Liver (tissue), 9 donors: ENCODE measurements around the gene PATZ1. TPM values are rescaled to one million over a fixed set of nuclear protein-coding genes. Genes with fewer than 3 reads are reported as not detected.

Source experiments
- DNase-seq: peaks from one replicate; pipeline ENCODE4 v3.0.0-alpha.2; 2017; ENCODE audit warnings: low spot score
- H3K27ac ChIP-seq, 2 donors: one replicate each; pipeline ENCODE4 v1.7.0; 2013; ENCODE audit warnings: inconsistent platforms in 2 of 2, low read length in 2 of 2, control low read depth in 1 of 2, low read depth in 1 of 2, mild to moderate bottlenecking in 1 of 2
- H3K27me3 ChIP-seq, 4 donors: one replicate each; pipeline versions ENCODE4 v1.6.1 to v1.7.0; 2013; ENCODE audit warnings: low read length in 3 of 4, inconsistent platforms in 1 of 4, mild to moderate bottlenecking in 1 of 4, moderate library complexity in 1 of 4; ENCODE audit not compliant: control insufficient read depth in 4 of 4, insufficient read depth in 4 of 4
- H3K36me3 ChIP-seq, 4 donors: one replicate each; pipeline versions ENCODE4 v1.6.1 to v1.7.0; 2013; ENCODE audit warnings: low read length in 3 of 4, mild to moderate bottlenecking in 3 of 4, low read depth in 1 of 4, moderate library complexity in 1 of 4; ENCODE audit not compliant: control insufficient read depth in 4 of 4, insufficient read depth in 3 of 4
- H3K4me1 ChIP-seq, 4 donors: one replicate each; pipeline versions ENCODE4 v1.6.1 to v1.7.0; 2013; ENCODE audit warnings: low read length in 3 of 4, mild to moderate bottlenecking in 3 of 4, moderate library complexity in 1 of 4; ENCODE audit not compliant: control insufficient read depth in 4 of 4, insufficient read depth in 4 of 4
- H3K4me3 ChIP-seq, 3 donors: one replicate each; pipeline versions ENCODE4 v1.6.1 to v1.7.0; 2013; ENCODE audit warnings: low read length in 3 of 3, control low read depth in 1 of 3, low read depth in 1 of 3, mild to moderate bottlenecking in 1 of 3
- H3K9ac ChIP-seq, 2 donors: one replicate each; pipeline ENCODE4 v1.7.0; 2013; ENCODE audit warnings: low read length in 2 of 2, mild to moderate bottlenecking in 2 of 2, moderate library complexity in 2 of 2, control low read depth in 1 of 2, low read depth in 1 of 2
- H3K9me3 ChIP-seq, 4 donors: one replicate each; pipeline versions ENCODE4 v1.6.1 to v1.7.0; 2013; ENCODE audit warnings: low read length in 3 of 4; ENCODE audit not compliant: control insufficient read depth in 4 of 4
- EGR1 ChIP-seq, 2 donors: IDR thresholded peaks; 2 replicates each; pipeline ENCODE4 v1.6.1; 2016 to 2018; ENCODE audit warnings: antibody characterized with exemption in 2 of 2, low read depth in 2 of 2
- FOXA1 ChIP-seq: IDR thresholded peaks from 2 replicates; pipeline ENCODE4 v1.6.1; 2016; ENCODE audit warnings: antibody characterized with exemption
- FOXA2 ChIP-seq: IDR thresholded peaks from 2 replicates; pipeline ENCODE4 v1.6.1; 2016; ENCODE audit warnings: antibody characterized with exemption
- GABPA ChIP-seq, 2 donors: IDR thresholded peaks in 1 of 2; conservative IDR thresholded peaks in 1 of 2; 2 replicates each; pipeline ENCODE4 v1.6.1; 2016; ENCODE audit warnings: antibody characterized with exemption in 2 of 2, mild to moderate bottlenecking in 1 of 2, moderate library complexity in 1 of 2
- HNF4A ChIP-seq, 2 donors: conservative IDR thresholded peaks; 2 replicates each; pipeline ENCODE4 v1.6.1; 2016; ENCODE audit warnings: antibody characterized with exemption in 2 of 2, mild to moderate bottlenecking in 2 of 2
- HNF4G ChIP-seq: IDR thresholded peaks from 2 replicates; pipeline ENCODE4 v1.6.1; 2016; ENCODE audit warnings: antibody characterized with exemption
- JUND ChIP-seq, 2 donors: IDR thresholded peaks; 2 replicates each; pipeline ENCODE4 v1.6.1; 2016; ENCODE audit warnings: antibody characterized with exemption in 2 of 2
- NR2F2 ChIP-seq: IDR thresholded peaks from 2 replicates; pipeline ENCODE4 v1.6.1; 2016; ENCODE audit warnings: antibody characterized with exemption
- RAD21 ChIP-seq, 2 donors: IDR thresholded peaks; 2 replicates each; pipeline ENCODE4 v1.6.1; 2016; ENCODE audit warnings: antibody characterized with exemption in 2 of 2, mild to moderate bottlenecking in 2 of 2
- REST ChIP-seq: IDR thresholded peaks from 2 replicates; pipeline ENCODE4 v1.6.1; 2016; ENCODE audit warnings: antibody characterized with exemption, mild to moderate bottlenecking
- RXRA ChIP-seq, 2 donors: IDR thresholded peaks; 2 replicates each; pipeline ENCODE4 v1.6.1; 2017 to 2018; ENCODE audit warnings: antibody characterized with exemption in 2 of 2, mild to moderate bottlenecking in 1 of 2
- SP1 ChIP-seq: IDR thresholded peaks from 2 replicates; pipeline ENCODE4 v1.6.1; 2018; ENCODE audit warnings: antibody characterized with exemption, mild to moderate bottlenecking
- TAF1 ChIP-seq: conservative IDR thresholded peaks from 2 replicates; pipeline ENCODE4 v1.6.1; 2016; ENCODE audit warnings: antibody characterized with exemption, mild to moderate bottlenecking
- YY1 ChIP-seq: IDR thresholded peaks from 2 replicates; pipeline ENCODE4 v1.6.1; 2016; ENCODE audit warnings: antibody characterized with exemption, mild to moderate bottlenecking
- ZBTB33 ChIP-seq: IDR thresholded peaks from 2 replicates; pipeline ENCODE4 v1.6.1; 2016; ENCODE audit warnings: antibody characterized with exemption
- WGBS: extraction: QIAGEN DNeasy Blood & Tissue Kit; methylation state at CpG from one replicate; pipeline ENCODE4 v1.1.7; 2013; 5-methylcytosine and 5-hydroxymethylcytosine counted together
- polyA plus RNA-seq, 2 donors: library from polyadenylated mRNA; stranded (reverse) in 1 of 2; unstranded in 1 of 2; fragments of 200-250 nt in 1 of 2; fragments of >200 nt in 1 of 2; fragmentation: Nextera tagmentation in 1 of 2; extraction: Ambion mirVana in 1 of 2; gene quantifications; one replicate each; pipeline versions ENCODE4 v1.2.1 to v1.2.3, GENCODE V29; 2013 to 2015
- total RNA-seq, 2 donors: library from RNA; depleted of rRNA; stranded (reverse); fragments of >200 nt; gene quantifications; one replicate each; pipeline ENCODE4 v1.2.3, GENCODE V29; 2014
- TF ChIP-seq, protein P1 (sequence below): IDR thresholded peaks from 2 replicates; pipeline ENCODE4 v1.6.1; 2016; ENCODE audit warnings: antibody characterized with exemption
- TF ChIP-seq, protein P2 (sequence below): IDR thresholded peaks from 2 replicates; pipeline ENCODE4 v1.6.1; 2016; ENCODE audit warnings: antibody characterized with exemption
- donor health status: healthy.
- donor health status: healthy.
- donor health status: healthy.
- donor health status: healthy.
- donor health status: healthy.

PATZ1 gene
- total and polyA plus RNA-seq, 4 donors: 3.8 to 13.5 (median 10.1) TPM

GRCh38 chr22:31289344-31289743 is 56.8 kb downstream of the PATZ1 start:
- peaks cover 0 to 2% (median 0%) of the 10 kb centered on the region in 4 donors for H3K36me3 ChIP-seq
- H3K9me3 ChIP-seq: no peaks in the 10 kb centered on the region
- no peak overlapping the region for H3K4me3 ChIP-seq
- TF ChIP-seq, protein P1, sequence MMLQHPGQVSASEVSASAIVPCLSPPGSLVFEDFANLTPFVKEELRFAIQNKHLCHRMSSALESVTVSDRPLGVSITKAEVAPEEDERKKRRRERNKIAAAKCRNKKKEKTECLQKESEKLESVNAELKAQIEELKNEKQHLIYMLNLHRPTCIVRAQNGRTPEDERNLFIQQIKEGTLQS: no peak
- TF ChIP-seq ZBTB33 (no peak), YY1 (no peak), JUND (IDR thresholded peaks at IDR 0.05) (no peak), RXRA (IDR thresholded peaks at IDR 0.05) (no peak), RAD21 (IDR thresholded peaks at IDR 0.05) (no peak), HNF4A (conservative IDR thresholded peaks at IDR 0.05) (no peak), FOXA2 (no peak), FOXA1 (no peak), NR2F2 (no peak), SP1 (no peak), TAF1 (no peak), HNF4G (no peak), EGR1 (IDR thresholded peaks at IDR 0.05; ENCODE audit: low read depth in 2 of 2) (no peak), REST (no peak), GABPA (IDR thresholded peaks at IDR 0.05 in 1 of 2, conservative IDR thresholded peaks at IDR 0.05 in 1 of 2) (no peak)
- TF ChIP-seq, protein P2, sequence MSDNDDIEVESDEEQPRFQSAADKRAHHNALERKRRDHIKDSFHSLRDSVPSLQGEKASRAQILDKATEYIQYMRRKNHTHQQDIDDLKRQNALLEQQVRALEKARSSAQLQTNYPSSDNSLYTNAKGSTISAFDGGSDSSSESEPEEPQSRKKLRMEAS: no peak
- H3K27me3 ChIP-seq: no peaks in the 10 kb centered on the region
- peak overlapping the region in 1 of 2 donors; percentile 57 for H3K27ac ChIP-seq
- DNase-seq: no peak
- 84% methylated on average over 13 of the region's 13 CpGs for WGBS
- H3K9ac ChIP-seq: peak overlapping the region in 1 of 2 donors; percentile 83
- peaks cover 3 to 22% (median 11%) of the 10 kb centered on the region in 4 donors for H3K4me1 ChIP-seq

GRCh38 chr22:31288496-31289240 is 57.5 kb downstream of the PATZ1 start:
- H3K9ac ChIP-seq: no peak overlapping the region
- H3K36me3 ChIP-seq: peaks cover 0 to 2% (median 0%) of the 10 kb centered on the region in 4 donors
- no peaks in the 10 kb centered on the region for H3K9me3 ChIP-seq
- H3K4me3 ChIP-seq: no peak overlapping the region
- H3K27ac ChIP-seq: peak overlapping the region; percentile 15 to 23
- 70% methylated on average over 5 of the region's 5 CpGs for WGBS
- peaks cover 3 to 22% (median 11%) of the 10 kb centered on the region in 4 donors for H3K4me1 ChIP-seq
- no peaks in the 10 kb centered on the region for H3K27me3 ChIP-seq
- DNase-seq: no peak
- TF ChIP-seq, protein P1: no peak
- no peak for TF ChIP-seq REST
- no peak for TF ChIP-seq RAD21 (IDR thresholded peaks at IDR 0.05)
- TF ChIP-seq GABPA (IDR thresholded peaks at IDR 0.05 in 1 of 2, conservative IDR thresholded peaks at IDR 0.05 in 1 of 2): no peak
- no peak for TF ChIP-seq FOXA2
- TF ChIP-seq HNF4G: no peak
- TF ChIP-seq, protein P2: no peak
- TF ChIP-seq TAF1: no peak
- TF ChIP-seq YY1: no peak
- no peak for TF ChIP-seq FOXA1
- TF ChIP-seq RXRA (IDR thresholded peaks at IDR 0.05): no peak
- no peak for TF ChIP-seq ZBTB33
- TF ChIP-seq JUND (IDR thresholded peaks at IDR 0.05): no peak
- TF ChIP-seq EGR1 (IDR thresholded peaks at IDR 0.05; ENCODE audit: low read depth in 2 of 2): no peak
